Measurements from ENCODE around the gene COBLL1.

COBLL1 gene

DNA sequence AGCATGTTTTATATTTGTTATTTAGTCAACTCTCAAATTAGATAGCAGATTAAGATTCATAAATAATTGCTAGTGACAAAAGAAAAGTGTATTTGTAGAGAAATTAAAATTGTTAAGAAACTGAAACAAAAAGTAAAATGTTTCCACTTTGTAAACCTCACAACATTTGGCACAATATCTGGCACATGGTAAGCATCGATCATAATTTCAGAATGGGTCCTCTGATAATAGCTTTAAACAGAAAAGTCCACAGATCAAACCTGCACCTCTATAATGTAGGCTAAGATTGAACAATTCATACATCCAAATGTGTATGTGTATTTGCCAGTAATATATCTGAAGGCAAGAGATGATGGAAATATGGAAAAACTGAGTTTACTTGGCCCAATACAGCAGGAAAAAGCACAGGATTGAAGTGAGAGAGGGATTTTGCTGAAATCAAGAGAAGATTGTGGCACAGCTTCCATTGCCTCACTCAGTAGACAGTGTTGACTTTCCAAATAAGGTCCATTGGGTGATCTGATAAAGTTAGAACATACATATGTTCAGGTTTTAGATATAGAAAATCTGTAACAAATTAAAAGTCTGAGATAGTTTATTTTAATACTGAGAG is 39.4 kb downstream of the COBLL1 start:
- no peak for DNase-seq (ENCODE audit: extremely low spot score)
- ChIA-PET POLR2A (no interaction called here), CTCF (interaction anchor here (1.1 to 1.6 kb wide), 2 partner anchors 12 to 16 kb away, joined by 3 to 4 read pairs; no protein-coding TSS in a partner anchor)
- TF ChIP-seq, protein P1, sequence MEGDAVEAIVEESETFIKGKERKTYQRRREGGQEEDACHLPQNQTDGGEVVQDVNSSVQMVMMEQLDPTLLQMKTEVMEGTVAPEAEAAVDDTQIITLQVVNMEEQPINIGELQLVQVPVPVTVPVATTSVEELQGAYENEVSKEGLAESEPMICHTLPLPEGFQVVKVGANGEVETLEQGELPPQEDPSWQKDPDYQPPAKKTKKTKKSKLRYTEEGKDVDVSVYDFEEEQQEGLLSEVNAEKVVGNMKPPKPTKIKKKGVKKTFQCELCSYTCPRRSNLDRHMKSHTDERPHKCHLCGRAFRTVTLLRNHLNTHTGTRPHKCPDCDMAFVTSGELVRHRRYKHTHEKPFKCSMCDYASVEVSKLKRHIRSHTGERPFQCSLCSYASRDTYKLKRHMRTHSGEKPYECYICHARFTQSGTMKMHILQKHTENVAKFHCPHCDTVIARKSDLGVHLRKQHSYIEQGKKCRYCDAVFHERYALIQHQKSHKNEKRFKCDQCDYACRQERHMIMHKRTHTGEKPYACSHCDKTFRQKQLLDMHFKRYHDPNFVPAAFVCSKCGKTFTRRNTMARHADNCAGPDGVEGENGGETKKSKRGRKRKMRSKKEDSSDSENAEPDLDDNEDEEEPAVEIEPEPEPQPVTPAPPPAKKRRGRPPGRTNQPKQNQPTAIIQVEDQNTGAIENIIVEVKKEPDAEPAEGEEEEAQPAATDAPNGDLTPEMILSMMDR (IDR thresholded peaks at IDR 0.05; ENCODE audit: control extremely low read depth, extremely low read depth, low read depth, missing control alignments): no peak

DNA sequence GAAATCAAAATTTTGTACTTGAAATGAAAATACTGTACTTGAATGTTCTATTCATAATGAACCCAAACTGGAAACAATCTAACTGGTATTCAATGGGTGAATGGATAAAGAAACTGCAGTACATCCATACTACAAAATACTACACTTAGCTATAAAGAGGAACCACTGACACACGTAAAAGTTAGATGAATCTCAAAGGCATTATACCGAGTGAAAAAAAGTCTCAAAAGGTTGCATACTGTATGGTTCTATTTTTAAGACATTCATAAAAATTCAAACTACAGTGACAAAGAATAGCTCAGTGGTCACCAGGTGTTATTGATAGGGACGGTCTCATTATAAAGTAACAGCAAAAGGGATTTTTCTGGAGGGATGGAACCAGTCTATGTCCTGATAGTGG is 41.1 kb downstream of the COBLL1 start:
- no peak for DNase-seq (ENCODE audit: extremely low spot score)
- POLR2A ChIA-PET: no interaction called here
- TF ChIP-seq, protein P1 (IDR thresholded peaks at IDR 0.05; ENCODE audit: control extremely low read depth, extremely low read depth, low read depth, missing control alignments): no peak
- CTCF ChIA-PET: interaction anchor here (1.1 to 1.6 kb wide), 2 partner anchors 10 to 33 kb away, joined by 3 to 4 read pairs; no protein-coding TSS in a partner anchor

DNA sequence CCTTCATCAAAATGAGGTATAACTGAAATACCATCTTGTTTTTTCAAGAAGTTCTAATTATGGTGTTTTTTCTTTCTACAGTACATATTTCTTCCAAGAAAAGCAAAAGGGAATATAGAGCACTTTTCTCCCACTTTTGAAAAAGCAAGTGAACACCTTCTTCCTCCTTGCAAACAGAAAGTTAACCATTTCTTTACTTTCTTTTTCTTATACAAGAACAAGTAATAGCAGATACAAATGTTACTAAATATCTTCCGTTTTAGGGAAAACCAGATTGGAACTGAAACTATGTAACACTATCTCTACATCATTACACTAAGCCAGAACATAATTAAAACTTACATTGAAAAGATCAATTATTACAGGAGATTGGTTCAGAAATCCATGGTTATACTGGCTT is 44.0 kb downstream of the COBLL1 start:
- TF ChIP-seq, protein P1 (IDR thresholded peaks at IDR 0.05; ENCODE audit: control extremely low read depth, extremely low read depth, low read depth, missing control alignments): no peak
- CTCF ChIA-PET: interaction anchor here (0.7 to 1.5 kb wide), 2 partner anchors 9 to 10 kb away, joined by 4 to 5 read pairs; no protein-coding TSS in a partner anchor
- POLR2A ChIA-PET: no interaction called here
- DNase-seq (ENCODE audit: extremely low spot score): no peak

DNA sequence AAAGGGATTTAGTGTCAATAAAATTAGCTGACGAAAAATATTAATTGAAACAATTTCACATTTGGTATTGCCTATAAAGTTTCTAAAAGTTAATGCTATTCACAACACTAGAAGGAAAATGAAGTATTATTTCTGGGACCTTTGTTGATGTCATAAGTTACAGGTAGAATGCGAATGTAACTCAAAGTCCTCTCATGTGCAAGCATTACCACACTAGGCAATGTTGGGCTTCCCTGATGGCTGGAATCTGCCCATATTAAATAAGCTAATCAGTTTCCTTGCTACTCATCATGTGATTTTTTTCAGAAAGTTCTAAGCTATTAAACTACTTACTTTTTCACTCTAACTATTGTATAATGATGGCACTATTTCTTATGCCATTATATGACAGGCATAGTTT is 44.6 kb downstream of the COBLL1 start:
- no peak for DNase-seq (ENCODE audit: extremely low spot score)
- CTCF ChIA-PET: interaction anchor here (0.7 to 1.5 kb wide), 2 partner anchors 9 kb away, joined by 4 to 5 read pairs; no protein-coding TSS in a partner anchor
- TF ChIP-seq, protein P1 (IDR thresholded peaks at IDR 0.05; ENCODE audit: control extremely low read depth, extremely low read depth, low read depth, missing control alignments): no peak
- POLR2A ChIA-PET: no interaction called here

DNA sequence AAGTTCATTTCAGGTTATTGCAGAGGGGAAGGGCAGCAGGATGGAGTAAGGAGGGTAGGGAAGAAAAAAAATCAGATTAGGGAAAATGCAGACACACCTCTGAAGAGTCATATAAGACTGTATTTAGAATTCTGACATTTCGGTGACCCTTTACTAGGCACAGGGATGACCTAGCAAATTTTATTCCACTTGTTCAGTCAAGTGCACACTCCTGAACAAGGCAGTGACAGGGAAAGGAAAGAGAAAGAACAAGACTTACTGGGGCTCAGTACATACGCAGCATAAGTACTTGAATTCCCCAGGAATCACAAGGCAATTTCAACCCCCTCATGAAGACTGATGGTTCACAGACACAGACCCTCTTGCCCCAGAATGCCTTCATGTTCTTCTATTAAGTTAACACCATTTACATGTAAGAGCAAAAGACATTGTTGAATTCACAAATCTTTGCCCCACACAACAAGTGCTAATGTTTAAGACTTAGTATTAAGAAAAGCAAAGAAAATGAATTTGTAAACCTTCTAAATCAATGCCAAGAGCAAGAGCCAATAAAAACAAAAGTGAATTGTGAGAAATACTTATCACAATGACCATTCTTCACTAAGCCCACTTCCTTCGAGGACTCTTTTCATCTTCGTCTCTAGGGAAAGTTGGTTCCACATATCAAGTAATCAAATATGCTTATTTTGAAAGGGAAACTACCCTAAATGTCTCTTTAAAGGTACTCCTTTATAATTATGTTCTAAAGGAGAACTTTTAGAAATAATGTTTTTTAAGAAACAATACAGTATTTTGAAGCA is 47.0 kb downstream of the COBLL1 start:
- POLR2A ChIA-PET: no interaction called here
- CTCF ChIA-PET: no interaction called here
- TF ChIP-seq, protein P1 (IDR thresholded peaks at IDR 0.05; ENCODE audit: control extremely low read depth, extremely low read depth, low read depth, missing control alignments): no peak
- no peak for DNase-seq (ENCODE audit: extremely low spot score)

DNA sequence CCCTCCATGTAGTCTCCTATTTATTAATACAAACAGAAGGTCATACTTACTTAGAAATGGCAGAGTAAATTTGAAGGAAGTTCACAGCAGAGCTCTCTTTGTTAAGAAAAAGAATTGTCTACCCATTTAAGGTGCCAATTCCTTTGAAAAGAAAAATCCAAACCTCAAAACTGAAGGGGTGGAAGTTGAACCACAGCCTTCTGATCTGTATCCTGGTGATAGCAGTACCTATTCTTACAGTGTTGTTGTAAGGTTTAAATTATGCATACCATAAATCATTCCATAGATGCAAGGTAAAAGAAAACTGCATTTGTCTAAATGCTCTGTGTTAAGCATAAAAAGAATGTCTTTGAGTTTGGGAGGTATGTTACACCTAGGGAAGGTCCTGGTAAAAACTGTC is 47.6 kb downstream of the COBLL1 start:
- TF ChIP-seq, protein P1 (IDR thresholded peaks at IDR 0.05; ENCODE audit: control extremely low read depth, extremely low read depth, low read depth, missing control alignments): no peak
- ChIA-PET POLR2A (no interaction called here), CTCF (no interaction called here)

More for the DNA sequence above, 47.6 kb downstream of the COBLL1 start:
- no peak for DNase-seq (ENCODE audit: extremely low spot score)

Data from GM10248 (cell line).